IPS DF 4.7 (cell line): ENCODE results near the gene SORL1.

ENCODE experiments used
- DNase-seq: peaks from one replicate; pipeline ENCODE4 v3.0.0-alpha.2; 2013; ENCODE audit warnings: low spot score; ENCODE audit errors: extremely low read depth

Gene SORL1

GRCh38 chr11:121426476-121427399, 25.4 kb upstream of the SORL1 start:
- no peak for DNase-seq

GRCh38 chr11:121427400-121427744, 24.7 kb upstream of the SORL1 start:
- DNase-seq: no peak

GRCh38 chr11:121429556-121429955, 22.6 kb upstream of the SORL1 start:
- no peak for DNase-seq

GRCh38 chr11:121431820-121432526, 20.1 kb upstream of the SORL1 start:
- DNase-seq: no peak

- DNase-seq: no peak
Observed at GRCh38 chr11:121435132-121435531, 17.0 kb upstream of the SORL1 start.

GRCh38 chr11:121435551-121436511, 16.3 kb upstream of the SORL1 start:
- no peak for DNase-seq

GRCh38 chr11:121437018-121437685, 15.0 kb upstream of the SORL1 start:
- DNase-seq: no peak

GRCh38 chr11:121437686-121438078, 14.4 kb upstream of the SORL1 start:
- DNase-seq: no peak

GRCh38 chr11:121439337-121439736, 12.8 kb upstream of the SORL1 start:
- no peak for DNase-seq

GRCh38 chr11:121439759-121440158, 12.4 kb upstream of the SORL1 start:
- DNase-seq: no peak

- DNase-seq: no peak
Observed at GRCh38 chr11:121441521-121441920, 10.6 kb upstream of the SORL1 start.

GRCh38 chr11:121443688-121444275, 8.3 kb upstream of the SORL1 start:
- DNase-seq: no peak

GRCh38 chr11:121444526-121444925, 7.6 kb upstream of the SORL1 start:
- DNase-seq: no peak

GRCh38 chr11:121445071-121445768, 6.9 kb upstream of the SORL1 start:
- no peak for DNase-seq

GRCh38 chr11:121446752-121447156, 5.4 kb upstream of the SORL1 start:
- no peak for DNase-seq

- DNase-seq: no peak
Observed at GRCh38 chr11:121448011-121448410, 4.1 kb upstream of the SORL1 start.

- DNase-seq: no peak
Observed at GRCh38 chr11:121448431-121448941, 3.6 kb upstream of the SORL1 start.

- no peak for DNase-seq
Observed at GRCh38 chr11:121449123-121449522, 3.0 kb upstream of the SORL1 start.

- DNase-seq: no peak
Observed at GRCh38 chr11:121449626-121450025, 2.5 kb upstream of the SORL1 start.

GRCh38 chr11:121450401-121450800, 1.7 kb upstream of the SORL1 start:
- DNase-seq: no peak
